AG09319 (cell line): ENCODE data around the gene HPGDS.
"Not testable (repeated sequence)": the region's sequence is repeated elsewhere in the genome, so short reads cannot be mapped to it uniquely, and the experiment has no call there.

Source experiments
- DNase-seq: peaks from one replicate; pipeline ENCODE4 v3.0.0-alpha.2; 2010; ENCODE audit warnings: low read depth; ENCODE audit errors: extremely low read depth
- CTCF ChIP-seq: IDR thresholded peaks from 2 replicates; pipeline ENCODE4 v1.5.1; 2011; ENCODE audit warnings: low read depth, mild to moderate bottlenecking, inconsistent platforms, low read length, moderate library complexity

HPGDS gene

GRCh38 chr4:94339779-94340178, 2.9 kb downstream of the HPGDS start:
- TF ChIP-seq CTCF = no peak
- DNase-seq = no peak

- no peak for DNase-seq
- TF ChIP-seq CTCF = no peak
These were observed 3.8 kb downstream of the HPGDS start for GRCh38 chr4:94338681-94339351.

- DNase-seq = not testable (repeated sequence)
These were observed 5.8 kb downstream of the HPGDS start for GRCh38 chr4:94336791-94337190.

GRCh38 chr4:94336303-94336702, 6.3 kb downstream of the HPGDS start:
- no peak for TF ChIP-seq CTCF
- DNase-seq = no peak

GRCh38 chr4:94334962-94335361, 7.7 kb downstream of the HPGDS start:
- no peak for TF ChIP-seq CTCF
- DNase-seq = no peak

- TF ChIP-seq CTCF = no peak
- no peak for DNase-seq
These were observed 8.2 kb downstream of the HPGDS start for GRCh38 chr4:94334476-94334875.

GRCh38 chr4:94333866-94334265, 8.8 kb downstream of the HPGDS start:
- DNase-seq = no peak
- TF ChIP-seq CTCF = no peak

GRCh38 chr4:94332983-94333590, 9.5 kb downstream of the HPGDS start:
- DNase-seq = no peak
- no peak for TF ChIP-seq CTCF
